Stimulated activated CD8-positive, alpha-beta memory T cell treated with anti-CD3 and anti-CD28 coated beads, Interleukin-4, amount 100 ng/mL, for 24 hours (primary cell): Measurements from ENCODE around the gene CSH1.
"Not testable (repeated sequence)": the region's sequence is repeated elsewhere in the genome, so short reads cannot be mapped to it uniquely, and the experiment has no call there.

ENCODE experiments used
- DNase-seq: peaks from one replicate; pipeline ENCODE4 v3.0.0-alpha.2; 2020; ENCODE audit warnings: low read depth

CSH1 gene

DNA sequence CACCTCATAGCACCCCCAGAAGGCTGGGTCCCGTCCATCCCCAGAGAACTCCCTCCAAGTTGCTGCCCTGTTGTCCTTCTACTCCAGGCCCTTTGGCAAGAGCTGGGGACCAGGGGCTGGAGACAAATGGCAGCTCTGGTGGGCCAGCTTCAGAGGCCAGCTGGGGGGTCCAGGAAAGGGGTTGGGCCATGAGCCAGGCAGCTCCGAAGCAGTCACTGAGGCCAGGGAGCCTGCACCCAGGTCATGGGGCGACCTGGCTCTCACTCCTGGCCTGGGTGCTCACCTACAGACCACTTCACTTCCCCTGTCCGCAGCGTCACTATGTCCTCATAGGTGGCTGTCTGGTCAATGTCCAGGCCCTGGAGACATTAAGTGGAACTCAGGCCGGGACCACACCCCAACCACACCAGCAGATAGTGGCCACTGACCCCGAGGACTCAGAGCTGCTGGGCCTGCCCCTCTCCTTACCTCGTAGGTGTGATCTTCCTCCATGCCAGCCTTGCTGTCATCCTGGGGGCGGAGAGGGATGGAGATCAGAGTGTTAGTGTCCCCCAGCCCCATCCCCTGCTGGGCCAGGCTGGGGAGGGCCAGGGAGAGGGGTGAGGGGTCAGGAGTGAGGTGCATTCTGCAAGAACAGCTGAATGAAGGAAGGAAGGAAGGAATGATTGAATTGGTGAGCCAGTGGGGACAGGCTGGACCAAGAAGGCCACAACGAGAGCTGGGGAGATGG, 32.8 kb upstream of the CSH1 start:
- no peak for DNase-seq

DNA sequence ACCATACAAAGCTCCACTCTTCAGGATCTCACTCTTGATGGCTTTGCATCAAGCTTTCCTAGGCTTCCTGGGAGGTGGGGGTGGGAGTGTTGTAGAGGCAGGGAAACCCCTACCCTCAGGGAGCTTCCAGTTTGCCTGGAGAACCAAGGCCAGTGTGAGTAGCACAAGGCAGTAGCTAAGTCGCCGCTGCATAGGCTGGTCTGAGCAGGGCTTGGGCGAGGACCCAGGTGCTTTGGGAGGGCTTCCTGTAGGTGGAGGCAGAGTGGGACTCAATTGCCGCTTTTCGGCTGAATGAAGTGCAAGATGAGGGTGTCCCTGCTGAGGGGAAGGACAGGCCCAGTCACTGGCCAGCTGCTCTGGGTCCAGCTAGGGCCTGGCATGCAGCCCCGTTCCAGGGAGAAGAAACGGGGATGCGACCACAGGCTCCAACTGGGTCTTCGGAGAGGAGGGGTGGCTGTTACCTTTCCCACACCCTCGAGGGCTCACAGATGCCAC, 31.8 kb upstream of the CSH1 start:
- no peak for DNase-seq

- DNase-seq: no peak
These were observed 31.2 kb upstream of the CSH1 start for GRCh38 chr17:63927464-63928171.

DNA sequence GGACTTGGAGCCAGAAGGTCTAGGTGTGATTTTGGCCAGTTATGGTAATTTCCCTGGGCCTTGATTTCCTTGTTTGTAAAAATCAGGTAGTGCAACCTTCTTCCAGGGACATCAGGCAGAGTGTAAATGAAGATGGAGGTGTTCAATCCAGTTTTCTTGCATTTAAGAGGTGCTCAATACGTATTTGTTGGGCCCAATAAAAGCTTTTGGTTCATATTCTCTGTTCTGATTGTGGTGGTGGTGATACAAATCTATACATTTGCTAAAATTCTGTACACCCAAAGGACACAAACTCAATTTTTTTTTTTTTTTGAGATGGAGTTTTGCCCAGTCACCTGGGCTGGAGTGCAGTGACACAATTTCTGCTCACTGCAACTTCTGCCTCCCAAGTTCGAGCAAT, 29.8 kb upstream of the CSH1 start:
- no peak for DNase-seq

GRCh38 chr17:63925615-63926014, 29.2 kb upstream of the CSH1 start:
- DNase-seq: no peak

DNA sequence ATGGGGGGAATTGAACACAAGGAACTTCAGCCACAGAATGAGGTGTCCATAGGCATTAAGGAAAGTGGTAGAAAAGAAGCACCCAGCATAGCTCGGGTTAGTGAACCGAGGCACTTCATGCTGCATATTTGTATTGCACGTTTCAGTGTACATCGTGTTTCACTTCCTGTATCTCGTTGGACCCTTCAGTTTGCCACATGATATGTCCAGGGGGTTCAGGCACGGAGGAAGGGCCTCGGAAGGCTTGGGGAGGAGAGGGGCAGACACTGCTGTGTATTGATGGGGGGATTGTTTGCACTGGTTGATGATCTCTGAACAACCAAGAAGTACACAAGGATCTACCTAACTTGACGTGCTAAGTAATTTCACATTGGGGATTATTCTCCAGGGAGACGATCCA, 26.0 kb upstream of the CSH1 start:
- DNase-seq: not testable (repeated sequence)

DNA sequence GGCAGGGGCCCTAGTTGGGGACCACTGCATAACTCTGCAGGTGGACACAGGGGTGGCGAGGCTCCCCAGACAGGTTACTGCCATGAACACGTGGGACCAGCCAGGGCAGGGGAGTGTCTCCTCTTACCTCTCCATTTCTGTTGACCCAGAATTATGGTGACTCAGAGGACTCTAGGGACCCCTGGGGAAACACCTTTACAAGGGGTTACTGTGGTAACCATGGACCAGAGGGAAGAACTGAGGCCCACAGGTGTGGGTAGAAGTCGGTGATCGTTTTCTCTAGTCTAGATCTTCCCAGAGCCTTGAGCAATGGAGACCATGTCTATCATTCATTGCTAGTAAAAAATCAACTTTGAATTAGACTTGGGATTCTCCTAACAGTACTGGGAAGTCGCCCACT, 24.4 kb upstream of the CSH1 start:
- not testable (repeated sequence) for DNase-seq

- not testable (repeated sequence) for DNase-seq
These were observed 23.7 kb upstream of the CSH1 start for GRCh38 chr17:63920050-63920449.

DNA sequence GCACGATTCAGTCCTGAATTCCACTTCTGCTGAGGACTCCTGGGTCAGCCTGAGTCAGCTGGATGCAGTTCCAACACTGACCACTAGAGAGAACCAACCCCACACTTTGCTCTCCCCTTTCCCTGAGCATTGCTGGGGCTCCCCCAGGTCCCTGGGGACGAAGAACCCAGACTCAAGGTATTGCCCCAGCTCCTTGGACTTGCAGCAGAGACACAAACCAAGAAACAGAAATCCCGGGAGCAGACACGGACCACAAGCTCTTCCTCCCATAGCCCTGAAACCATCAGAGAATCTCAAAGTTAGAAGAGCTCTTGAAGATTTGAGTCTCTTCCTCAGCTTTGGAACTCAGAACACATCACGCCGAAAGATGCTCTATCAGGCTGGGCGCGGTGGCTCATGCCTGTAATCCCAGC, 22.9 kb upstream of the CSH1 start:
- peak; percentile 56 for DNase-seq

DNA sequence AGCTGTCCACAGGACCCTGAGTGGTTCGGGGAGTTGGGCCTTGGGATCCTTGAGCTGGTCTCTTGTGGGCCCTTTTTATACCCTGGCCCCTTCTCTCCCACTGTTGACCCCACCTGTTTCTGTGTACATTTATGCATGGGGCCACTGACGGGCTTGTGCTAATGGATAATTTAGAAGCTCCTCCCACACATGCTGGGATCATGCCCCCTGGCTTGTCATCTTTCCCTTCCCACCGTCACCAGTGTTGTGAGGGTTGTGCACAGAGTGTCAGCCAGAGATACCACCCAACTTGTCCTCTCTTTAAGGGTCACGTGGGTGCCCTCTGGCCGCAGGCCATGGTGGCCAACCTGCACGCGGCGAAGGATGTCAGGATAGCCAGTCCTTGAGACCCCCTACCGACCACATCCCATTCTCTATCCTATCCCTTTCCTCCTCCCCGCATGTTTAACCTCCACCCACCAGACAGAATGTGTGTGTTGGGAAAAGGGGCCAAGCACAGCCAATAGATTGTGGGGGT, 22.5 kb upstream of the CSH1 start, which contains the start of gene GH1:
TSS of gene GH1 (minus strand) at position 51 of the 517 bp plus-strand sequence. CDS start 63 bp downstream, outside the sequence.
- DNase-seq: not testable (repeated sequence)

DNA sequence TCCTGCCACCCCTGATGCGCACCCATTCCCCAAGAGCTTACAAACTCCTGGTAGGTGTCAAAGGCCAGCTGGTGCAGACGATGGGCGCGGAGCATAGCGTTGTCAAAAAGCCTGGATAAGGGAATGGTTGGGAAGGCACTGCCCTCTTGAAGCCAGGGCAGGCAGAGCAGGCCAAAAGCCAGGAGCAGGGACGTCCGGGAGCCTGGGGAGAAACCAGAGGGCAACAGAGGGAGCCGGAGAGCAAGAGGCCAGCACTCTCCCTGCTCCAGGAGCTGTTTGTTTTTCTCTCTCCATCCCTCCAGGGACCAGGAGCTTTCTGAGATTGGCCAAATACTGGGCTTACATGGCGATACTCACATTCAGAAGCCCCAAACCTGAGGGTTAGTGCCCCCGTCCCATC, 21.9 kb upstream of the CSH1 start:
- no peak for DNase-seq

DNA sequence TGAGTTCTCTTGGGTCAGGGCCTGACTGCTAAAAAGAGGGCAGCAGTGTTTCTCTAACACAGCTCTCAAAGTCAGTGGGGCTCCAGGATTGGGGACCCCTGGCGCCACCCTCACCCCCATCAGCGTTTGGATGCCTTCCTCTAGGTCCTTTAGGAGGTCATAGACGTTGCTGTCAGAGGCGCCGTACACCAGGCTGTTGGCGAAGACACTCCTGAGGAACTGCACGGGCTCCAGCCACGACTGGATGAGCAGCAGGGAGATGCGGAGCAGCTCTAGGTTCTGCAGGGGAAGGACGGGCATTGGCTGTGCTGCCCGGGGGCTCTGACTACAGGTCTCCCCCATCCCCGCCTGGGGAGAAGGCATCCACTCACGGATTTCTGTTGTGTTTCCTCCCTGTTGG, 21.3 kb upstream of the CSH1 start:
- no peak for DNase-seq

DNA sequence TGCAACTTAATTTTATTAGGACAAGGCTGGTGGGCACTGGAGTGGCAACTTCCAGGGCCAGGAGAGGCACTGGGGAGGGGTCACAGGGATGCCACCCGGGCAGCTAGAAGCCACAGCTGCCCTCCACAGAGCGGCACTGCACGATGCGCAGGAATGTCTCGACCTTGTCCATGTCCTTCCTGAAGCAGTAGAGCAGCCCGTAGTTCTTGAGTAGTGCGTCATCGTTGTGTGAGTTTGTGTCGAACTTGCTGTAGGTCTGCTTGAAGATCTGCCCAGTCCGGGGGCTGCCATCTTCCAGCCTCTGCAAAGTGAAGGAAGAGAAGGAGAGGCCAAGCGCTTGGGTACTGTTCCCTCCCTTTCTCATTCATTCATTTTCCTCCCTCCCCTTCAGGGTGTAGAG, 20.8 kb upstream of the CSH1 start:
- not testable (repeated sequence) for DNase-seq

DNA sequence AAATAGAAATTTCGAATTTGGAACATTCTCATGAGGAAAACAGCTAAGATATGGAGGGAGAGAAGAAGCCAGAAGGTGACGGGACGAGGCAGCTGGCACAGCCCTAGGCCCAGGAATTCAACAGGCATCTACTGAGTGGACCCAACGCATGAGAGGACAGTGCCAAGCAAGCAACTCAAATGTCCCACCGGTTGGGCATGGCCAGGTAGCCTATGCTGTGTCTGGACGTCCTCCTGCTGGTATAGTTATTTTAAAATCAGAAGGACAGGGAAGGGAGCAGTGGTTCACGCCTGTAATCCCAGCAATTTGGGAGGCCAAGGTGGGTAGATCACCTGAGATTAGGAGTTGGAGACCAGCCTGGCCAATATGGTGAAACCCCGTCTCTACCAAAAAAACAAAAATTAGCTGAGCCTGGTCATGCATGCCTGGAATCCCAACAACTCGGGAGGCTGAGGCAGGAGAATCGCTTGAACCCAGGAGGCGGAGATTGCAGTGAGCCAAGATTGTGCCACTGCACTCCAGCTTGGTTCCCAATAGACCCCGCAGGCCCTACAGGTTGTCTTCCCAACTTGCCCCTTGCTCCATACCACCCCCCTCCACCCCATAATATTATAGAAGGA, 20.3 kb upstream of the CSH1 start:
- DNase-seq: no peak

DNA sequence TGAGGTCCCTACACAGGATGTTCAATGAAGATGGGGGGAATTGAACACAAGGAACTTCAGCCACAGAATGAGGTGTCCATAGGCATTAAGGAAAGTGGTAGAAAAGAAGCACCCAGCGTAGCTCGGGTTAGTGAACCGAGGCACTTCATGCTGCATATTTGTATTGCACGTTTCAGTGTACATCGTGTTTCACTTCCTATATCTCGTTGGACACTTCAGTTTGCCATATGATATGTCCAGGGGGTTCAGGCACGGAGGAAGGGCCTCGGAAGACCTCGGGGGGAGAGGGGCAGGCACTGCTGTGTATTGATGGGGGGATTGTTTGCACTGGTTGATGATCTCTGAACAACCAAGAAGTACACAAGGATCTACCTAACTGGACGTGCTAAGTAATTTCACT, 19.4 kb upstream of the CSH1 start:
- DNase-seq: not testable (repeated sequence)

DNA sequence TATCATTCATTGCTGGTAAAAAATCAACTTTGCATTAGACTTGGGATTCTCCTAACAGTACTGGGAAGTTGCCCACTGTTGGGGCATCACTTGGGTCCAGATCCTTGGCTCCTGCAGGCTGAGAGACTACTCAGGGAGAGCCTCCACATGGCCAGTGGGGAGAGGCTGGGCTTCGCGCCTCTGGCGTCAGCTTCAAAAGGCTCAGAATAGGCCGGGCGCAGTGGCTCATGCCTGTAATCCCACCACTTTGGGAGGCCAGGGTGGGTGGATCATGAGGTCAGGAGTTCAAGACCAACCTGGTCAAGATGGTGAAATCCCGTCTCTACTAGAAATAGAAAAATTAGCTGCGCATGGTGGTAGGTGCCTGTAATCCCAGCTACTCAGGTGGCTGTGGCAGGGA, 18.1 kb upstream of the CSH1 start:
- DNase-seq: no peak

DNA sequence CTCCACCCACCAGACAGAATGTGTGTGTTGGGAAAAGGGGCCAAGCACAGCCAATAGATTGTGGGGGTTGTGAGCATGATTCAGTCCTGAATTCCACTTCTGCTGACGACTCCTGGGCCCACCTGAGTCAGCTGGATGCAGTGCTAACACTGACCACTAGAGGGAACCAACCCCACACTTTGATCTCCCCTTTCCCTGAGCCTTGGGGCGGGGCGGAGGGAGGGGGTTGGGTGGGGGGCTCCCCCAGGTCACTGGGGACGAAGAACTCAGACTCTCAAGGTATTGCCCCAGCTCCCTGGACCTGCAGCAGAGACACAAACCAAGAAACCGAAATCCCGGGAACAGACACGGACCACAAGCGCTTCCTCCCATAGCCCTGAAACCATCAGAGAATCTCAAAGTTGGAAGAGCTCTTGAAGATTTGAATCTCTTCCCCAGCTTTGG, 15.3 kb upstream of the CSH1 start:
- DNase-seq: peak; percentile 49

GRCh38 chr17:63911041-63911635, 14.8 kb upstream of the CSH1 start, which contains the start of gene CSHL1:
TSS of gene CSHL1 (minus strand) at chr17:63911258. CDS start at chr17:63911196, 62 bp downstream.
- no peak for DNase-seq

DNA sequence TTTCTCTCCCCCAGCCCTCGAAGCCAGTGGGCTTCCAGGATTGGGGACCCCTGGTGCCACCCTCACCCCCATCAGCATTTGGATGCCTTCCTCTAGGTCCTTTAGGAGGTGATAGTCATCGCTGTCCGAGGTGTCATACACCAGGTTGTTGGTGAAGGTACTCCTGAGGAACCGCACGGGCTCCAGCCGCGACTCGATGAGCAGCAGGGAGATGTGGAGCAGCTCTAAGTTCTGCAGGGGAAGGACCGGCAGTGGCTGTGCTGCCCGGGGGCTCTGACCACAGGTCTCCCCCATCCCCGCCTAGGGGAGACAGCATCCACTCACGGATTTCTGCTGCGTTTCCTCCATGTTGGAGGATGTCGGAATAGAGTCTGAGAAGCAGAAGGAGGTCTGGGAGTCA, 13.7 kb upstream of the CSH1 start:
- DNase-seq: no peak

DNA sequence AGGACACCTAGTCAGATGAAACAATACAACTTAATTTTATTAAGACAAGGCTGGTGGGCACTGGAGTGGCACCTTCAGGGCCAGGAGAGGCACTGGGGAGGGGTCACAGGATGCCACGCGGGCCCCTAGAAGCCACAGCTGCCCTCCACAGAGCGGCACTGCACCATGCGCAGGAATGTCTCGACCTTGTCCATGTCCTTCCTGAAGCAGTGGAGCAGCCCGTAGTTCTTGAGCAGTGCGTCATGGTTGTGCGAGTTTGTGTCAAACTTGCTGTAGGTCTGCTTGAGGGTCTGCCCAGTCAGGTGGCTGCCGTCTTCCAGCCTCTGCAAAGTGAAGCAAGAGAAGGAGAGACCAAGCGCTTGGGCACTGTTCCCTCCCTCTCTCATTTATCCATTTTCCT, 13.2 kb upstream of the CSH1 start:
- not testable (repeated sequence) for DNase-seq

DNA sequence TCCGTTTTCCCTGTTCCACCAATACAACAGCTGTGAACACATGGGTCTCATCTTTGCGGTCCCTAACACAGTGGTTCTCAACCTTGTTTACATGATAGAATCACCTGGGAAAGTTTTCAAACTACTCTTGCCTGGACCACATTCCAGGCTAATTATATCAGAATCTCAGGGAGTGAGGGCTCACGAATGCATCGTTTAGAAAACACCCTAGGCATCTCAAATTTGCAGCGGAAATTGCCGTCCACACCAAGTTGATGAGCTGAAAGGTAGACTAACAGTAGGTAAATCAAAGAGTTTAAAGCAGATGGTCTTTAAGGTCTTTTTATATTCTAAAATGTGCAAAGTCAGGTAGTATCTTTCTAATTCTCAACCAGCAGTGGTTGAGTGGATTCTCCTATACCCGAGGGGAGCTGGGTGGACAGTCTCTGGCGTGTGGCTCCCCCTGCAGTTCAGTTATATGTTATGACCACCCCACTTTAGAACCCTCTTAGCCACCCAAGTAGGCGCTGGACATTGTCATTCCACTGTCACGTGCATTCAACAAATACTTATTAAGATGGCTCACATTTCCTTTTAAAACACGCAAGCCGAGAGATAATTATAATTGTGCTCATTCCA, 10.9 kb upstream of the CSH1 start:
- not testable (repeated sequence) for DNase-seq

DNA sequence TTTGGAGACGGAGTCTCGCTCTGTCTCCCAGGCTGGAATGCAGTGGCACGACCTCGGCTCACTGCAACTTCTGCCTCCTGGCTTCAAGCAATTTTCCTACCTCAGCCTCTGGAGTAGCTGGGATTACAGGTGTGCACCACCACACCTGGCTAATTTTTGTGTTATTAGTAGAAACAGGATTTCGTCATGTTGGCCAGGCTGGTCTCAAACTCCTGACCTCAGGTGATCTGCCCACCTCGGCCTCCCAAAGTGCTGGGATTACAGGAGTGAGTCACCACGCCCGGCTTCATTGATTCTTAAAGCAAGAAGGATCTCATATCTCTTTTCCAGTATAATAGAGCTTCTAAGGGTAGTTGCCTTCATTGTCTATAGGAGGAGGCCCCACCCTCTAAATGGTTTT, 8.4 kb upstream of the CSH1 start:
- DNase-seq: not testable (repeated sequence)
